H9 (cell line): ENCODE data around the gene C10orf105. TPM values are rescaled to one million over a fixed set of nuclear protein-coding genes. Genes with fewer than 3 reads are reported as not detected.
A peak's percentile ranks its signal among the peaks of the same experiment; 100 is the strongest.

Experiments used
- DNase-seq: peaks from one replicate; pipeline ENCODE4 v3.0.0-alpha.2; 2017
- H2AFZ ChIP-seq: one replicate; pipeline ENCODE4 v1.6.1; 2013; ENCODE audit warnings: mild to moderate bottlenecking, low read length, control low read depth, moderate library complexity
- H2AK5ac ChIP-seq: 2 replicates; pipeline ENCODE4 v1.6.1; 2013; ENCODE audit warnings: low read length, control low read depth, mixed read lengths; ENCODE audit not compliant: insufficient read length
- H2BK120ac ChIP-seq: one replicate; pipeline ENCODE4 v1.6.1; 2013; ENCODE audit warnings: low read depth, mild to moderate bottlenecking, low read length, control low read depth, inconsistent platforms; ENCODE audit not compliant: poor library complexity, severe bottlenecking
- H2BK12ac ChIP-seq: 2 replicates; pipeline ENCODE4 v1.6.1; 2013; ENCODE audit warnings: low read length, control low read depth, mixed read lengths, low read depth; ENCODE audit not compliant: insufficient read length
- H2BK15ac ChIP-seq: 2 replicates; pipeline ENCODE4 v1.6.1; 2013; ENCODE audit warnings: low read depth, low read length, control low read depth
- H2BK20ac ChIP-seq: one replicate; pipeline ENCODE4 v1.6.1; 2013; ENCODE audit warnings: low read depth, mild to moderate bottlenecking, low read length, control low read depth, inconsistent platforms; ENCODE audit not compliant: poor library complexity, severe bottlenecking
- H2BK5ac ChIP-seq: 2 replicates; pipeline ENCODE4 v1.6.1; 2013; ENCODE audit warnings: low read length, control low read depth, mixed read lengths; ENCODE audit not compliant: insufficient read length
- H3K14ac ChIP-seq: 2 replicates; pipeline ENCODE4 v1.6.1; 2013; ENCODE audit warnings: low read length, control low read depth; ENCODE audit not compliant: insufficient read depth
- H3K18ac ChIP-seq: 2 replicates; pipeline ENCODE4 v1.6.1; 2013; ENCODE audit warnings: low read depth, mild to moderate bottlenecking, mixed read lengths, low read length, control low read depth; ENCODE audit not compliant: insufficient read length
- H3K23ac ChIP-seq: 2 replicates; pipeline ENCODE4 v1.6.1; 2013; ENCODE audit warnings: low read length, control low read depth, mixed read lengths, low read depth; ENCODE audit not compliant: insufficient read length
- H3K23me2 ChIP-seq: 2 replicates; pipeline ENCODE4 v1.6.1; 2013; ENCODE audit warnings: low read depth, mild to moderate bottlenecking, mixed read lengths, low read length, control low read depth; ENCODE audit not compliant: insufficient read length, poor library complexity, severe bottlenecking
- H3K27ac ChIP-seq: 2 replicates; pipeline ENCODE4 v1.5.1; 2013; ENCODE audit warnings: low read length, control low read depth, mixed read lengths, low read depth; ENCODE audit not compliant: insufficient read length
- H3K27me3 ChIP-seq: 2 replicates; pipeline ENCODE4 v1.6.1; 2013; ENCODE audit warnings: low read length, control low read depth, inconsistent platforms; ENCODE audit not compliant: insufficient read depth
- H3K4ac ChIP-seq: 2 replicates; pipeline ENCODE4 v1.6.1; 2013; ENCODE audit warnings: low read depth, mild to moderate bottlenecking, control low read depth, inconsistent platforms, low read length, moderate library complexity
- H3K4me1 ChIP-seq: 2 replicates; pipeline ENCODE4 v1.6.1; 2013; ENCODE audit warnings: low read length, control low read depth, inconsistent platforms; ENCODE audit not compliant: insufficient read depth
- H3K4me2 ChIP-seq: 2 replicates; pipeline ENCODE4 v1.6.1; 2013; ENCODE audit warnings: low read length, control low read depth, mixed read lengths; ENCODE audit not compliant: insufficient read length, insufficient read depth
- H3K56ac ChIP-seq: 2 replicates; pipeline ENCODE4 v1.6.1; 2013; ENCODE audit warnings: low read depth, mild to moderate bottlenecking, mixed read lengths, low read length, control low read depth; ENCODE audit not compliant: insufficient read length
- H3K79me1 ChIP-seq: 2 replicates; pipeline ENCODE4 v1.6.1; 2013; ENCODE audit warnings: low read depth, mild to moderate bottlenecking, moderate library complexity, low read length, control low read depth, inconsistent platforms; ENCODE audit not compliant: insufficient read depth, poor library complexity, severe bottlenecking
- H3K79me2 ChIP-seq: 2 replicates; pipeline ENCODE4 v1.6.1; 2013; ENCODE audit warnings: low read length, control low read depth, inconsistent platforms; ENCODE audit not compliant: insufficient read depth
- H3K9ac ChIP-seq: 2 replicates; pipeline ENCODE4 v1.6.1; 2013; ENCODE audit warnings: low read length, control low read depth, mixed read lengths; ENCODE audit not compliant: insufficient read length; ENCODE audit errors: extremely low read depth
- H3K9me3 ChIP-seq: one replicate; pipeline ENCODE4 v1.6.1; 2013; ENCODE audit warnings: low read depth, low read length, inconsistent platforms; ENCODE audit not compliant: control insufficient read depth
- H3T11ph ChIP-seq: one replicate; pipeline ENCODE4 v1.6.1; 2013; ENCODE audit warnings: mild to moderate bottlenecking, low read length, control low read depth, inconsistent platforms
- H4K20me1 ChIP-seq: one replicate; pipeline ENCODE4 v1.6.1; 2013; ENCODE audit not compliant: control insufficient read depth, insufficient read length, insufficient read depth
- H4K5ac ChIP-seq: 2 replicates; pipeline ENCODE4 v1.6.1; 2013; ENCODE audit warnings: low read depth, mild to moderate bottlenecking, mixed read lengths, low read length, control low read depth; ENCODE audit not compliant: insufficient read length
- H4K8ac ChIP-seq: replicated peaks from 2 replicates; pipeline ENCODE4 v1.6.1; 2013; ENCODE audit warnings: low read length, control low read depth, mixed read lengths, low read depth; ENCODE audit not compliant: insufficient read length
- H4K91ac ChIP-seq: 2 replicates; pipeline ENCODE4 v1.6.1; 2013; ENCODE audit warnings: low read depth, mild to moderate bottlenecking, moderate library complexity, mixed read lengths, low read length, control low read depth; ENCODE audit not compliant: insufficient read length
- H3K27ac Mint-ChIP-seq, 3 experiments: 2 replicates in 2 of 3; 3 replicates in 1 of 3; pipeline ENCODE4 v1.8.0; 2020 to 2021; ENCODE audit warnings: mixed read lengths in 3 of 3, mild to moderate bottlenecking in 1 of 3, moderate library complexity in 1 of 3
- H3K27me3 Mint-ChIP-seq: 2 replicates; pipeline ENCODE4 v1.8.0; 2021; ENCODE audit warnings: low read depth, mild to moderate bottlenecking, moderate library complexity, mixed read lengths
- H3K36me3 Mint-ChIP-seq, 3 experiments: 2 replicates in 2 of 3; 3 replicates in 1 of 3; pipeline ENCODE4 v1.8.0; 2020 to 2021; ENCODE audit warnings: low read depth in 3 of 3, mixed read lengths in 3 of 3; ENCODE audit not compliant: insufficient read depth in 1 of 3
- H3K4me1 Mint-ChIP-seq, 2 experiments: 2 replicates each; pipeline ENCODE4 v1.8.0; 2020; ENCODE audit warnings: mixed read lengths in 2 of 2
- H3K4me3 Mint-ChIP-seq, 2 experiments: 2 replicates in 1 of 2; 3 replicates in 1 of 2; pipeline ENCODE4 v1.8.0; 2020 to 2021; ENCODE audit warnings: mild to moderate bottlenecking in 2 of 2, mixed read lengths in 2 of 2, moderate library complexity in 1 of 2
- H3K9me3 Mint-ChIP-seq, 2 experiments: 2 replicates in 1 of 2; 3 replicates in 1 of 2; pipeline ENCODE4 v1.8.0; 2020; ENCODE audit warnings: mild to moderate bottlenecking in 2 of 2, mixed read lengths in 2 of 2, moderate library complexity in 1 of 2
- WGBS: extraction: QIAGEN DNeasy Blood & Tissue Kit; methylation state at CpG from one replicate; pipeline ENCODE4 v1.1.7; 2013; ENCODE audit warnings: missing lambda C conversion rate, low lambda C conversion rate, mixed read lengths; ENCODE audit not compliant: insufficient read length; ENCODE audit errors: extremely low coverage; 5-methylcytosine and 5-hydroxymethylcytosine counted together
- total RNA-seq: library from RNA; stranded (reverse); gene quantifications from 2 replicates; pipeline ENCODE4 v1.2.1, GENCODE V29; 2021
- TF ChIP-seq, protein P1 (sequence below): fragments of 200-600 bp; sonication (generic); conservative IDR thresholded peaks from 3 replicates; pipeline ENCODE4 v1.8.0; 2021; ENCODE audit warnings: antibody characterized with exemption, mild to moderate bottlenecking

C10orf105 gene
- total RNA-seq, 1 experiment from 2014 or later = 0.26 TPM

DNA sequence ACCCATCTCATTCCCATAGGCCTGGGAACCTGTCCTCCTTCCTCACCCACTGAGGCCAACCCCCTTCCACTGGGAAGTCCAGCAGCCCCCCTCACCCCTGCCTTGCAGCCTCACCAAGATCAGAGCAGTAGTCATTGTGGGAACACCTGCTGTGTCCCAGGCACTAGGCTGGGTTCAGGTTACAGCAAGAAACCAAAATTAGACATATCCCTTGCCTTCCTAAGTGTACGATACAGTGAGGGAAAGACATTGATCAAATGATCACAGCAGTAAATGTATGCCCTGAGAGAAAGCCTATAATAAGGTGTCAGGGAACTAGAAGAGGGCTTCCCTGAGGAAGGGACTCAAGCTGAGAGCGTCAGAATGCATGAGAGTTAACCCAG is 17.0 kb upstream of the C10orf105 start:
- no peak overlapping the region for H3K18ac ChIP-seq
- no peak overlapping the region for H3K56ac ChIP-seq
- DNase-seq = no peak
- no peaks in the 10 kb centered on the region for H3K27me3 ChIP-seq
- H3K4me1 ChIP-seq = peaks cover 3% of the 10 kb centered on the region; the same call in 1 of the 2 replicates
- H3T11ph ChIP-seq = no peak overlapping the region
- no peak overlapping the region for H2BK120ac ChIP-seq
- no peak overlapping the region for H3K4ac ChIP-seq
- H4K5ac ChIP-seq = no peak overlapping the region
- H2AK5ac ChIP-seq = no peak overlapping the region
- H2BK15ac ChIP-seq = no peak overlapping the region
- no peak overlapping the region for H3K27ac ChIP-seq
- H3K79me2 ChIP-seq = no peaks in the 10 kb centered on the region
- H2BK5ac ChIP-seq = no peak overlapping the region
- no CpG with 5 or more reads among the region's 2 CpGs for WGBS
- H2AFZ ChIP-seq = no peak overlapping the region
- H3K14ac ChIP-seq = no peak overlapping the region
- H2BK12ac ChIP-seq = no peak overlapping the region
- no peaks in the 10 kb centered on the region for H3K79me1 ChIP-seq
- H3K9me3 Mint-ChIP-seq = no peaks in the 10 kb centered on the region
- no peak overlapping the region for H3K4me3 Mint-ChIP-seq
- H3K4me2 ChIP-seq = no peak overlapping the region
- H3K9ac ChIP-seq = no peak overlapping the region
- H3K9me3 ChIP-seq = no peaks in the 10 kb centered on the region
- H4K8ac ChIP-seq = no peak overlapping the region
- no peaks in the 10 kb centered on the region for H4K20me1 ChIP-seq
- H3K27ac Mint-ChIP-seq = peak overlapping the region in 1 of 3 experiments; percentile 27; a peak in 1 of 7 replicates
- no peaks in the 10 kb centered on the region for H3K36me3 Mint-ChIP-seq
- no peak overlapping the region for H3K23ac ChIP-seq
- TF ChIP-seq, protein P1, sequence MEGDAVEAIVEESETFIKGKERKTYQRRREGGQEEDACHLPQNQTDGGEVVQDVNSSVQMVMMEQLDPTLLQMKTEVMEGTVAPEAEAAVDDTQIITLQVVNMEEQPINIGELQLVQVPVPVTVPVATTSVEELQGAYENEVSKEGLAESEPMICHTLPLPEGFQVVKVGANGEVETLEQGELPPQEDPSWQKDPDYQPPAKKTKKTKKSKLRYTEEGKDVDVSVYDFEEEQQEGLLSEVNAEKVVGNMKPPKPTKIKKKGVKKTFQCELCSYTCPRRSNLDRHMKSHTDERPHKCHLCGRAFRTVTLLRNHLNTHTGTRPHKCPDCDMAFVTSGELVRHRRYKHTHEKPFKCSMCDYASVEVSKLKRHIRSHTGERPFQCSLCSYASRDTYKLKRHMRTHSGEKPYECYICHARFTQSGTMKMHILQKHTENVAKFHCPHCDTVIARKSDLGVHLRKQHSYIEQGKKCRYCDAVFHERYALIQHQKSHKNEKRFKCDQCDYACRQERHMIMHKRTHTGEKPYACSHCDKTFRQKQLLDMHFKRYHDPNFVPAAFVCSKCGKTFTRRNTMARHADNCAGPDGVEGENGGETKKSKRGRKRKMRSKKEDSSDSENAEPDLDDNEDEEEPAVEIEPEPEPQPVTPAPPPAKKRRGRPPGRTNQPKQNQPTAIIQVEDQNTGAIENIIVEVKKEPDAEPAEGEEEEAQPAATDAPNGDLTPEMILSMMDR = no peak
- peaks cover 3% of the 10 kb centered on the region for H3K27me3 Mint-ChIP-seq
- no peak overlapping the region for H4K91ac ChIP-seq
- H3K23me2 ChIP-seq = no peaks in the 10 kb centered on the region
- H2BK20ac ChIP-seq = no peak overlapping the region
- H3K4me1 Mint-ChIP-seq = peaks cover 7 to 13% of the 10 kb centered on the region in 2 experiments
